ENCODE results near the gene IPCEF1. TPM values are rescaled to one million over a fixed set of nuclear protein-coding genes. Genes with fewer than 3 reads are reported as not detected.

IPCEF1 gene
- total RNA-seq, 4 donors from 2014 or later = 3.1 to 9.7 (median 3.4) TPM

DNA sequence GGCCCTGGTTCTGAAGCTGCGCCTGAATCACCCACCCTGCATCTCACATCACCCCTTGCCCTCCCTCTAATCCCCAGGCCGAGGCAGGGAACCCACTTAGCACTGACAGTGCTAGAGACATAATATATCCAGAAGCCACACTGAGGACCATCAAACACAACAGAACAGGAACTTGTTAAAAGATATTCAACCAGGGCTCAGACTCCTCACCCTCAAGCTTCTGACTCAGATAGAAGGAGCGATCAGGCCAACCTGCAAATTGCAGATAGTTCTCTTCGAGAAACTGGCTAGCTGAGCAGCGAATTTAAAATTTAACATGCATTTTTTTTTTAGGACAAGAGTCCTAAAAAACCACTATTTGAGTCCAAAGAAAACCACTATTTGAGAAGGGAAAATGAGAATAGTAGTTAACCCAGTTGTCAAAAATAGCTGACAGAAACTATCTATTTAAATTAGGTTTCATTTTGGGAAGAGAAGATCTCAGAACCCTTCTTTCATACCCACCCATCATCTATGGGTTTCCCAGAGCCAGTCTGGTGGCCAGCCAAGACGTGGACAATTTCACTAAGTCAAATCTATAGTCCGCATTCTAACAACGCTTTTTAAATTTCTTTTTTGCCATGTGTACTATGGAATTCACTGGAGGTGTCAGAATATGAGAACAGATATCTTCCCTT lies 222.0 kb downstream of the IPCEF1 start:
- no peaks in the 10 kb centered on the region for H3K36me3 ChIP-seq
- intact Hi-C loops (cut with DNase I; ENCODE audit: low total_unique reads) = no loop called here

DNA sequence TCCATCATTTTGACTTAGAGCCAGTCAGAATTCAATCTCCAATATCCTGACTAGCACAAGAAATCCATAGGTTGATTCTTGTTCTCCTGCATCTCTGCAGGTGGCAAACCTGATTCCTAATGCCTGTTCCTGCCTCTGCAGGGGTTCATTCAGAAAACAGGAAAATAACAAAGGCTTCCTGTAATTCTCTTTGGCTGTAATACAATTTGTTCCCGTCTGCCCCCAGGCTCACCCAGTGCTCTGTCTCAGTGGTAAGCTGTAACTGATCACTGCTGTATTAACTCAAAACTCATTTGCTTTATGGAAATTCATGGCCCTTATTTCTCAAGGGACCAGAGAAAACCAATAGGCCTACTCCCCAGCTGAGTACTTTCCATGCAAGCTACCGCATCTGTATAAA lies 228.9 kb downstream of the IPCEF1 start:
- Histone ChIP-seq H3K27me3 (no peaks in the 10 kb centered on the region), H3K9me3 (no peaks in the 10 kb centered on the region), H3K4me3 (no peak overlapping the region), H3K36me3 (no peaks in the 10 kb centered on the region), H3K4me1 (no peaks in the 10 kb centered on the region), H3K27ac (no peak overlapping the region)
- DNase-seq = no peak
- intact Hi-C loops (cut with DNase I; ENCODE audit: low total_unique reads) = no loop called here
- TF ChIP-seq, protein P1, sequence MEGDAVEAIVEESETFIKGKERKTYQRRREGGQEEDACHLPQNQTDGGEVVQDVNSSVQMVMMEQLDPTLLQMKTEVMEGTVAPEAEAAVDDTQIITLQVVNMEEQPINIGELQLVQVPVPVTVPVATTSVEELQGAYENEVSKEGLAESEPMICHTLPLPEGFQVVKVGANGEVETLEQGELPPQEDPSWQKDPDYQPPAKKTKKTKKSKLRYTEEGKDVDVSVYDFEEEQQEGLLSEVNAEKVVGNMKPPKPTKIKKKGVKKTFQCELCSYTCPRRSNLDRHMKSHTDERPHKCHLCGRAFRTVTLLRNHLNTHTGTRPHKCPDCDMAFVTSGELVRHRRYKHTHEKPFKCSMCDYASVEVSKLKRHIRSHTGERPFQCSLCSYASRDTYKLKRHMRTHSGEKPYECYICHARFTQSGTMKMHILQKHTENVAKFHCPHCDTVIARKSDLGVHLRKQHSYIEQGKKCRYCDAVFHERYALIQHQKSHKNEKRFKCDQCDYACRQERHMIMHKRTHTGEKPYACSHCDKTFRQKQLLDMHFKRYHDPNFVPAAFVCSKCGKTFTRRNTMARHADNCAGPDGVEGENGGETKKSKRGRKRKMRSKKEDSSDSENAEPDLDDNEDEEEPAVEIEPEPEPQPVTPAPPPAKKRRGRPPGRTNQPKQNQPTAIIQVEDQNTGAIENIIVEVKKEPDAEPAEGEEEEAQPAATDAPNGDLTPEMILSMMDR (IDR thresholded peaks at IDR 0.05) = no peak
- no peak for TF ChIP-seq POLR2A (IDR thresholded peaks at IDR 0.05)

More for the DNA sequence above, 222.0 kb downstream of the IPCEF1 start:
- no peaks in the 10 kb centered on the region for H3K4me1 ChIP-seq
- no peaks in the 10 kb centered on the region for H3K9me3 ChIP-seq
- TF ChIP-seq, protein P1 (IDR thresholded peaks at IDR 0.05) = no peak
- no peak for TF ChIP-seq POLR2A (IDR thresholded peaks at IDR 0.05)
- H3K27ac ChIP-seq = no peak overlapping the region
- DNase-seq = no peak
- H3K27me3 ChIP-seq = no peaks in the 10 kb centered on the region
- H3K4me3 ChIP-seq = no peak overlapping the region

DNA sequence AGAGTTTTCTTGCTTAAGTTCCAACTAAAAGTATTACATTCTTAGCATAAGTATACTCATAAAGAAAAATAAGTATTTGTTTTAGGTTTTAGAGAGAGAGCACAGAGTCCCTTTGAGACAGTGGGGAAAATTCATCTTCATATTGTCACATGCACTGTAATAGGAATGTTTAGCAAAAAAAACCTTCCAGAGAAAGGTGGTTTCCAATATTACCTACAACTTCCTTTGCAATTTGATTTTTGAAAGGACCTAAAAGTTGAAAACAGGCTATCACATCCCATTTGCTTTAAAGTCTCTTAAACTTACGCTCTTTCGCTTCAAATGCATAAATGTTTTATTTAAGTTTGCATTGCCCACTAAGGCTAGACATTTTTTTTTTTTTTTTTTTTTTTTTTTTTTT lies 231.2 kb downstream of the IPCEF1 start:
- no peak for DNase-seq
- Histone ChIP-seq H3K36me3 (no peaks in the 10 kb centered on the region), H3K27me3 (no peaks in the 10 kb centered on the region), H3K27ac (no peak overlapping the region), H3K9me3 (no peaks in the 10 kb centered on the region), H3K4me3 (no peak overlapping the region), H3K4me1 (no peaks in the 10 kb centered on the region)
- TF ChIP-seq, protein P1 (IDR thresholded peaks at IDR 0.05) = no peak
- TF ChIP-seq POLR2A (IDR thresholded peaks at IDR 0.05) = no peak
- intact Hi-C loops (cut with DNase I; ENCODE audit: low total_unique reads) = no loop called here

DNA sequence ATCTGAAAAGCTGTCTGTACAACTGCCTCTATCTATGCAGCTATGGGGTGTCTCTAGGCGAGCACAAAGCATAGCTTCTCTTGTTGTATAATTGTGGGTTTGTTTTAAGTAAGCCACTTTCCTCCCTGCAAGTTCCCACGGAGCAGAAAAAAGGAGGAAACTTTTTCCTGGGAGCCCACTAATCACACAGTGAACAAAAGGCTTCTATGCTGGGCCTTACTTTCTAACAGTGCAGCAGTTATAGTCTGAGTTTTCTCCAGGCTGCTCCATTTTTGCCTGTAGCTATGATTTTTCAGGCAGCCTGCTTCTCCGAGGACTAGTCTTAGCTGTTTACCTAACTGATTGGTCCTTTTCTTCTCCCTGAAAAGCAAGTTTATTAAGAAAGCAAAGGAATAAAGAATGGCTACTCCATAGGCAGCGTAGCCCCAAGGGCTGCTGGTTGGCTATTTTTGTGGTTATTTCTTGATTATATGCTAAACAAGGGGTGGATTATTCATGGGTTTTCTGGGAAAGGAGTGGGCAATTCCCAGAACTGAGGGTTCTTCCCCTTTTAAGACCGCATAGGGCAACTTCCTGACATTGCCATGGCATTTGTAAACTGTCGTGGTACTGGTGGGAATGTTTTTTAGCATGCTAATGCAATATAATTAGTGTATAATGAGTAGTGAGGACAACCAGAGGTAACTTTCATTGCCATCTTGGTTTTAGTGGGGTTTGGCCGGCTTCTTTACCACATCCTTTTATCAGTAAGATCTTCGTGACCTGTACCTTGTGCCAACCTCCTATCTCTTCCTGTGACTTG lies 233.2 kb downstream of the IPCEF1 start:
- no peaks in the 10 kb centered on the region for H3K27me3 ChIP-seq
- DNase-seq = no peak
- H3K9me3 ChIP-seq = no peaks in the 10 kb centered on the region
- no peak overlapping the region for H3K4me3 ChIP-seq
- no peaks in the 10 kb centered on the region for H3K4me1 ChIP-seq
- intact Hi-C loops (cut with DNase I; ENCODE audit: low total_unique reads) = no loop called here
- TF ChIP-seq, protein P1 (IDR thresholded peaks at IDR 0.05) = no peak
- TF ChIP-seq POLR2A (IDR thresholded peaks at IDR 0.05) = no peak
- H3K36me3 ChIP-seq = no peaks in the 10 kb centered on the region
- no peak overlapping the region for H3K27ac ChIP-seq
